GM12878 (cell line): Measurements from ENCODE around the gene DPM2. TPM values are rescaled to one million over a fixed set of nuclear protein-coding genes. Genes with fewer than 3 reads are reported as not detected.

Experiments
- ATAC-seq: fragments of 200-7000 bp; cut with Tn5 transposase; 3 replicates; pipeline ENCODE4 v1.9.1; 2020; ENCODE audit warnings: mild to moderate bottlenecking, moderate library complexity
- BruUV-seq: library from RNA; stranded (reverse); fragments of 400-500 nt; replicated peaks from 2 replicates; lab custom pipeline; 2021; lab: Mats Ljungman, UMichigan
- CTCF ChIA-PET: fragments of 300-600 bp; sonication (Branson Sonifier 250); formaldehyde crosslinking; extraction: SDS; loops from one replicate; lab custom pipeline; 2021; ENCODE audit warnings: inconsistent platforms; lab: Yijun Ruan, JAX
- POLR2A ChIA-PET: fragments of 350-600 bp; formaldehyde crosslinking; extraction: SDS; loops from one replicate; lab custom pipeline; 2021; ENCODE audit warnings: inconsistent platforms; lab: Charles Lee
- RAD21 ChIA-PET: fragments of 300-600 bp; sonication (Branson Sonifier 250); formaldehyde crosslinking; loops from one replicate; lab custom pipeline; 2023; ENCODE audit warnings: antibody characterized with exemption; ENCODE audit not compliant: unreplicated experiment; lab: Charles Lee
- SMC1A ChIA-PET: fragments of 300-600 bp; sonication (Branson Sonifier 250); formaldehyde crosslinking; loops from one replicate; lab custom pipeline; 2023; ENCODE audit not compliant: unreplicated experiment, uncharacterized antibody; lab: Charles Lee
- DNase-seq: peaks from one replicate; pipeline ENCODE4 v3.0.0-alpha.2; 2011; ENCODE audit warnings: low read depth, low spot score
- FAIRE-seq: peaks from 3 replicates; lab custom pipeline; 2011; peaks lifted over from hg19 to GRCh38; lab: Jason Lieb, UNC
- H2AFZ ChIP-seq: 2 replicates; pipeline ENCODE4 v1.6.0; 2011; ENCODE audit warnings: low read depth, low read length, control low read depth; ENCODE audit not compliant: control insufficient read depth
- H3K27ac ChIP-seq: 2 replicates; pipeline ENCODE4 v1.5.1; 2011; ENCODE audit warnings: control low read depth; ENCODE audit not compliant: control insufficient read depth, insufficient read depth
- H3K27me3 ChIP-seq, 2 experiments: replicated peaks in 1 of 2; 2 replicates each; pipeline versions ENCODE4 v1.6.0 to v1.6.1; 2011; ENCODE audit warnings: low read length in 1 of 2; ENCODE audit not compliant: control insufficient read depth in 2 of 2, insufficient read depth in 2 of 2
- H3K36me3 ChIP-seq, 2 experiments: 2 replicates each; pipeline ENCODE4 v1.5.1; 2011; ENCODE audit warnings: low read length in 1 of 2; ENCODE audit not compliant: control insufficient read depth in 2 of 2, insufficient read depth in 2 of 2
- H3K4me1 ChIP-seq: 2 replicates; pipeline ENCODE4 v1.6.1; 2011; ENCODE audit warnings: mild to moderate bottlenecking, low read length, moderate library complexity, mixed read lengths; ENCODE audit not compliant: control insufficient read depth, insufficient read depth
- H3K4me2 ChIP-seq: 2 replicates; pipeline ENCODE4 v1.6.0; 2011; ENCODE audit warnings: control low read depth; ENCODE audit not compliant: control insufficient read depth, insufficient read depth
- H3K4me3 ChIP-seq: fragments of 200-600 bp; sonication (generic); 2 replicates; pipeline ENCODE4 v1.5.1; 2016
- H3K79me2 ChIP-seq: 2 replicates; pipeline ENCODE4 v1.6.0; 2011; ENCODE audit warnings: low read length; ENCODE audit not compliant: control insufficient read depth, insufficient read depth
- H3K9ac ChIP-seq: 2 replicates; pipeline ENCODE4 v1.8.0; 2011; ENCODE audit warnings: low read length, control low read depth, mixed read lengths; ENCODE audit not compliant: control insufficient read depth, insufficient read depth
- H3K9me3 ChIP-seq: replicated peaks from 3 replicates; pipeline ENCODE4 v1.5.1; 2011; ENCODE audit warnings: mild to moderate bottlenecking, low read length; ENCODE audit not compliant: control insufficient read depth, insufficient read depth
- H4K20me1 ChIP-seq: 2 replicates; pipeline ENCODE4 v1.6.0; 2011; ENCODE audit not compliant: control insufficient read depth, insufficient read depth
- CTCF ChIP-seq, 3 experiments: IDR thresholded peaks in 2 of 3; conservative IDR thresholded peaks in 1 of 3; 2 replicates each; pipeline ENCODE4 v1.5.1; 2011; ENCODE audit warnings: low read depth in 3 of 3, low read length in 3 of 3, mild to moderate bottlenecking in 3 of 3, control low read depth in 2 of 3, moderate library complexity in 2 of 3, inconsistent platforms in 1 of 3, mixed read lengths in 1 of 3; ENCODE audit not compliant: control insufficient read depth in 2 of 3, insufficient read depth in 1 of 3; ENCODE audit errors: extremely low read depth in 1 of 3
- EP300 ChIP-seq, 2 experiments: fragments of 150-350 bp in 1 of 2; IDR thresholded peaks; 2 replicates each; pipeline ENCODE4 v1.6.1; 2011 to 2012; ENCODE audit warnings: low read depth in 2 of 2, low read length in 2 of 2, borderline replicate concordance in 1 of 2, improper control_type of control experiment in 1 of 2, inconsistent platforms in 1 of 2; ENCODE audit not compliant: control insufficient read depth in 1 of 2
- IKZF2 ChIP-seq, 2 experiments: fragments of 450-650 bp; IDR thresholded peaks; 2 replicates each; pipeline ENCODE4 v1.6.1; 2017; ENCODE audit warnings: mild to moderate bottlenecking in 2 of 2, moderate library complexity in 2 of 2
- KAT2A ChIP-seq: conservative IDR thresholded peaks from 2 replicates; pipeline ENCODE4 v1.6.1; 2011; ENCODE audit warnings: low read depth, low read length; ENCODE audit not compliant: control insufficient read depth
- POLR2AphosphoS2 ChIP-seq: IDR thresholded peaks from 2 replicates; pipeline ENCODE4 v1.6.1; 2011; ENCODE audit warnings: low read depth, mild to moderate bottlenecking, low read length, improper control_type of control experiment, moderate library complexity
- RAD21 ChIP-seq: IDR thresholded peaks from 2 replicates; pipeline ENCODE4 v1.6.1; 2011; ENCODE audit warnings: mild to moderate bottlenecking, low read depth, low read length, moderate library complexity; ENCODE audit not compliant: insufficient read depth
- ZBTB33 ChIP-seq: fragments of 450-650 bp; IDR thresholded peaks from 2 replicates; pipeline ENCODE4 v1.6.1; 2017; ENCODE audit warnings: mild to moderate bottlenecking
- WGBS: methylation state at CpG from one replicate; pipeline ENCODE4 v1.1.6; 2016; ENCODE audit warnings: low lambda C conversion rate; ENCODE audit not compliant: insufficient replicate concordance, insufficient coverage; ENCODE audit errors: missing lambda C conversion rate; 5-methylcytosine and 5-hydroxymethylcytosine counted together
- in situ Hi-C: fragments of 300-500 bp; cut with MboI; formaldehyde crosslinking; loops from 9 replicates; pipeline ENCODE4 v1.14.3; 2018; ENCODE audit warnings: mixed read lengths
- intact Hi-C: fragments of 100-400 bp; cut with micrococcal nuclease; formaldehyde crosslinking; loops from one replicate; pipeline ENCODE4 v1.14.2; 2022; ENCODE audit not compliant: unreplicated experiment
- polyA plus RNA-seq, 11 experiments: library from polyadenylated mRNA; depleted of rRNA in 4 of 11; unstranded in 6 of 11; stranded (reverse) in 5 of 11; fragments of >200 nt; fragmentation: Nextera tagmentation in 4 of 11; fragmentation: Illumina TruSeq in 1 of 11; extraction: Ambion mirVana in 4 of 11; extraction: Trizol in 1 of 11; gene quantifications; 1 replicate in 1 of 11; 2 replicates in 10 of 11; pipeline versions ENCODE4 v1.2.1 to v1.2.3, GENCODE V29; 2011 to 2016; ENCODE audit warnings: inconsistent platforms in 2 of 11, missing spikeins in 2 of 11, low read depth in 1 of 11
- total RNA-seq, 4 experiments: library from RNA; depleted of rRNA in 3 of 4; stranded (reverse); fragments of >200 nt in 3 of 4; fragmentation: Illumina TruSeq in 1 of 4; extraction: Trizol in 1 of 4; gene quantifications; 2 replicates each; pipeline versions ENCODE4 v1.2.1 to v1.2.3, GENCODE V29; 2013 to 2021
- TF ChIP-seq, protein P1 (sequence below): fragments of 450-650 bp; IDR thresholded peaks from 2 replicates; pipeline ENCODE4 v1.6.1; 2017; ENCODE audit warnings: mild to moderate bottlenecking, moderate library complexity

The DPM2 gene
- total and polyA plus RNA-seq, 10 of the 15 experiments (the other 5 are each of a cell fraction or from before 2014, with no cell fraction given) = 22.7 to 77.9 (median 44.7) TPM

GRCh38 chr9:127915325-127915752 is 22.3 kb downstream of the DPM2 start:
- WGBS = 11% methylated on average over 5 of the region's 5 CpGs
- Histone ChIP-seq H3K27ac (peak overlapping the region; percentile 98), H4K20me1 (no peaks in the 10 kb centered on the region), H3K36me3 (peaks cover 7 to 8% of the 10 kb centered on the region in 2 experiments; a peak in 2 of 4 replicates), H3K4me2 (peak overlapping the region; percentile 98)
- intact Hi-C loops = loop anchor here (5.0 kb wide), 3 partner anchors 33 to 198 kb away; partner anchors contain the start of genes FPGS, PTRH1 and TTC16
- ATAC-seq (no peak), FAIRE-seq (no peak)
- POLR2A ChIA-PET = interaction anchor here (0.6 to 6.9 kb wide), 11 partner anchors 13 to 180 kb away, joined by 3 to 166 read pairs (median 5); partner anchors contain the start of genes CDK9, PIP5KL1, SH2D3C and ST6GALNAC6
- RAD21 ChIA-PET = interaction anchor here (0.5 to 8.2 kb wide), 12 partner anchors 13 to 180 kb away, joined by 3 to 92 read pairs (median 7); partner anchors contain the start of genes CDK9, ENG, NAIF1 and SH2D3C
- TF ChIP-seq KAT2A (no peak), CTCF (IDR thresholded peaks at IDR 0.05 in 2 of 3, conservative IDR thresholded peaks at IDR 0.05 in 1 of 3; ENCODE audit: control insufficient read depth in 2 of 3, extremely low read depth in 1 of 3, insufficient read depth in 1 of 3, low read depth in 3 of 3, low read length in 3 of 3) (no peak), RAD21 (no peak), EP300 (IDR thresholded peaks at IDR 0.05; ENCODE audit: borderline replicate concordance in 1 of 2, control insufficient read depth in 1 of 2, low read depth in 2 of 2, low read length in 2 of 2) (no peak), ZBTB33 (no peak), POLR2AphosphoS2 (no peak), IKZF2 (IDR thresholded peaks at IDR 0.05) (no peak)
- TF ChIP-seq, protein P1, sequence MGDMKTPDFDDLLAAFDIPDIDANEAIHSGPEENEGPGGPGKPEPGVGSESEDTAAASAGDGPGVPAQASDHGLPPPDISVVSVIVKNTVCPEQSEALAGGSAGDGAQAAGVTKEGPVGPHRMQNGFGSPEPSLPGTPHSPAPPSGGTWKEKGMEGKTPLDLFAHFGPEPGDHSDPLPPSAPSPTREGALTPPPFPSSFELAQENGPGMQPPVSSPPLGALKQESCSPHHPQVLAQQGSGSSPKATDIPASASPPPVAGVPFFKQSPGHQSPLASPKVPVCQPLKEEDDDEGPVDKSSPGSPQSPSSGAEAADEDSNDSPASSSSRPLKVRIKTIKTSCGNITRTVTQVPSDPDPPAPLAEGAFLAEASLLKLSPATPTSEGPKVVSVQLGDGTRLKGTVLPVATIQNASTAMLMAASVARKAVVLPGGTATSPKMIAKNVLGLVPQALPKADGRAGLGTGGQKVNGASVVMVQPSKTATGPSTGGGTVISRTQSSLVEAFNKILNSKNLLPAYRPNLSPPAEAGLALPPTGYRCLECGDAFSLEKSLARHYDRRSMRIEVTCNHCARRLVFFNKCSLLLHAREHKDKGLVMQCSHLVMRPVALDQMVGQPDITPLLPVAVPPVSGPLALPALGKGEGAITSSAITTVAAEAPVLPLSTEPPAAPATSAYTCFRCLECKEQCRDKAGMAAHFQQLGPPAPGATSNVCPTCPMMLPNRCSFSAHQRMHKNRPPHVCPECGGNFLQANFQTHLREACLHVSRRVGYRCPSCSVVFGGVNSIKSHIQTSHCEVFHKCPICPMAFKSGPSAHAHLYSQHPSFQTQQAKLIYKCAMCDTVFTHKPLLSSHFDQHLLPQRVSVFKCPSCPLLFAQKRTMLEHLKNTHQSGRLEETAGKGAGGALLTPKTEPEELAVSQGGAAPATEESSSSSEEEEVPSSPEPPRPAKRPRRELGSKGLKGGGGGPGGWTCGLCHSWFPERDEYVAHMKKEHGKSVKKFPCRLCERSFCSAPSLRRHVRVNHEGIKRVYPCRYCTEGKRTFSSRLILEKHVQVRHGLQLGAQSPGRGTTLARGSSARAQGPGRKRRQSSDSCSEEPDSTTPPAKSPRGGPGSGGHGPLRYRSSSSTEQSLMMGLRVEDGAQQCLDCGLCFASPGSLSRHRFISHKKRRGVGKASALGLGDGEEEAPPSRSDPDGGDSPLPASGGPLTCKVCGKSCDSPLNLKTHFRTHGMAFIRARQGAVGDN = 0 out of 2 replicates have a peak, but pooled peaks have one; percentile 42
- TF ChIP-seq, all 136 proteins: peak for 1
- peaks cover 37% of the 10 kb centered on the region for H3K79me2 ChIP-seq
- SMC1A ChIA-PET = interaction anchor here (1.1 to 5.8 kb wide), 7 partner anchors 10 to 180 kb away, joined by 3 to 37 read pairs (median 7); partner anchors contain the start of genes FPGS, ST6GALNAC6 and TOR2A
- in situ Hi-C loops = loop anchor here (5.0 kb wide), 1 partner anchor 323 kb away; no protein-coding TSS in a partner anchor
- BruUV-seq = no TSS peak
- peak overlapping the region; percentile 97 for H3K9ac ChIP-seq
- no peak for DNase-seq
- peak overlapping the region; percentile 95 for H3K4me3 ChIP-seq
- peaks cover 51% of the 10 kb centered on the region for H3K4me1 ChIP-seq
- CTCF ChIA-PET = interaction anchor here (0.5 to 9.9 kb wide), 10 partner anchors 9 to 958 kb away, joined by 3 to 91 read pairs (median 8); partner anchors contain the start of gene TOR2A
- H3K9me3 ChIP-seq = no peaks in the 10 kb centered on the region
- no peak overlapping the region; the same call in none of the 2 replicates for H2AFZ ChIP-seq
- H3K27me3 ChIP-seq = no peaks in the 10 kb centered on the region
